GM19467 (cell line): Measurements from ENCODE around the gene HARBI1.
"Not testable (repeated sequence)": the region's sequence is repeated elsewhere in the genome, so short reads cannot be mapped to it uniquely, and the experiment has no call there.

Experiments
- ATAC-seq: cut with Tn5 transposase; IDR thresholded peaks from one replicate; pipeline ENCODE4 v1.9.1; 2021; ENCODE audit warnings: mild to moderate bottlenecking, moderate library complexity; ENCODE audit not compliant: unreplicated experiment

The HARBI1 gene

GRCh38 chr11:46599340-46600193 is 17.5 kb downstream of the HARBI1 start:
- ATAC-seq: no peak

GRCh38 chr11:46597609-46598219 is 19.3 kb downstream of the HARBI1 start:
- no peak for ATAC-seq

- ATAC-seq: no peak
These were observed 19.9 kb downstream of the HARBI1 start for GRCh38 chr11:46597155-46597554.

- no peak for ATAC-seq
These were observed 22.2 kb downstream of the HARBI1 start for GRCh38 chr11:46594785-46595184.

- ATAC-seq: no peak
These were observed 22.7 kb downstream of the HARBI1 start for GRCh38 chr11:46594374-46594700.

GRCh38 chr11:46593550-46594373 is 23.3 kb downstream of the HARBI1 start, which contains the start of gene AMBRA1:
Gene AMBRA1 (minus strand): TSS chr11:46594023. CDS start chr11:46548380, 45,643 bp downstream.
- peak; percentile 64 for ATAC-seq

- no peak for ATAC-seq
These were observed 26.1 kb downstream of the HARBI1 start for GRCh38 chr11:46590740-46591605.

GRCh38 chr11:46588915-46589314 is 28.1 kb downstream of the HARBI1 start:
- ATAC-seq: no peak

GRCh38 chr11:46588131-46588530 is 28.9 kb downstream of the HARBI1 start:
- no peak for ATAC-seq

- ATAC-seq: not testable (repeated sequence)
These were observed 33.5 kb downstream of the HARBI1 start for GRCh38 chr11:46583513-46583912.

GRCh38 chr11:46582588-46582987 is 34.4 kb downstream of the HARBI1 start:
- no peak for ATAC-seq

GRCh38 chr11:46577058-46577457 is 40.0 kb downstream of the HARBI1 start:
- ATAC-seq: no peak

GRCh38 chr11:46574656-46575055 is 42.4 kb downstream of the HARBI1 start:
- no peak for ATAC-seq

GRCh38 chr11:46570790-46571398 is 46.1 kb downstream of the HARBI1 start:
- ATAC-seq: no peak

- no peak for ATAC-seq
These were observed 51.7 kb downstream of the HARBI1 start for GRCh38 chr11:46565232-46565840.

GRCh38 chr11:46564459-46564858 is 52.6 kb downstream of the HARBI1 start:
- ATAC-seq: no peak

- ATAC-seq: no peak
These were observed 54.5 kb downstream of the HARBI1 start for GRCh38 chr11:46562527-46562926.

- ATAC-seq: no peak
These were observed 56.6 kb downstream of the HARBI1 start for GRCh38 chr11:46560300-46560991.

GRCh38 chr11:46559815-46560214 is 57.2 kb downstream of the HARBI1 start:
- no peak for ATAC-seq
